Activated CD4-positive, CD25-positive, alpha-beta regulatory T cell treated with anti-CD3 and anti-CD28 coated beads, Interleukin-2, amount 50 U/mL, for 24 hours (primary cell): ENCODE results near the gene DLK1.

Source experiments
- ATAC-seq, 2 donors: fragments of 150-1000 bp; cut with Tn5 transposase; one replicate each; pipeline ENCODE4 v1.10.0; 2021; ENCODE audit warnings: mild to moderate bottlenecking in 1 of 2, moderate library complexity in 1 of 2

Gene DLK1

DNA sequence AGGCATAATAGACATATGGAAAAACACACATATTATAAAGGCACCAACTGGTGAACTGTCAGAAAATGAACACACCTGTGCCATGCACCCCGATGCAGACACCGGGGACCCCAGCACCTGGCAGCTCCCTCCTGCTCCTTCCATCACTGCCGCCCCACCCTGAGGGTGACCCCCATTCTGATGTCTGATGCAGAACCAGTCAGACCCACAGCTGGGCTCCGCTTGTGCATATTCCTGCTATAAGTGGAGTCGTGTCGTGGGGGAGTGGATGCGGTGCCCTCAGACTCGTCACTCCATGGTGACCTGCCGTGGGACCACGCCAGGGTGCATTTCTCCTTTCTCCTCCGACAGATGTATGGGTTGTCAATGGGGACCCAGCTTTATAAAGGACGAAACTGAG, 53.6 kb downstream of the DLK1 start:
- ATAC-seq: no peak

DNA sequence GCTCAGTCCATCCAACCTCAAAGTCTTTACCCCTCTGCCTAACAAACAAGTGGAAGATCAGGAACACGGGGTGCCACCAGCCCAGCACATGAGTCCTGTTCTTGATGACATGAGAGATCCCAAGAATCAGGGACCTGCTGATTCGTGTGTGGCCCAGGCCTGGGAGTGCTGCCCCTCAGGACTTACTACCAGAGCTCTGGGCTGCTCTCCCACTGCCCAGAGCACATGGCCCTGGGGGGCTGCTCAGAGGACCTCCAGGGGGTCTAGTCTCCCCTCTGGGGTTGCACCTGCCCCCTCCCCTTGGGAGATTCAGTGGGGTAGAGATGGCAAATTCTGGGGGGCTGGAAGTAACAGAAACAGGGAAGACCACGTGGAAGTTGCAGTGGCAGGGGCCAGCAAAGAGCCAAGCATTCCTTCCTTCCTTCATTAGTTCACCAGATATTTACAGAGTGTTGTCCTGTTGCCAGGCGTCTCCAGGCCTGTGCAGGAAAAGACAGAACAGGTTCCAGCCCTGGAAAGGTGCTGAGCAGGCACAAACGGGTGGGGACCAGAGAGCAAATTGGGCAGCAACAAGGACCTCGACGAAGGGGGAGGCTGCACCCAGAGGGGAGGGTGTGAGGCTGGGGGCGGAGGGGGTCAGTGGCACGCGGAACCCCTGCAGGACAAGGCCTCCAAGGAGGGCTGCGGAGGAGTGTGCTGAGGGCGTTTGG, 54.1 kb downstream of the DLK1 start:
- no peak for ATAC-seq

DNA sequence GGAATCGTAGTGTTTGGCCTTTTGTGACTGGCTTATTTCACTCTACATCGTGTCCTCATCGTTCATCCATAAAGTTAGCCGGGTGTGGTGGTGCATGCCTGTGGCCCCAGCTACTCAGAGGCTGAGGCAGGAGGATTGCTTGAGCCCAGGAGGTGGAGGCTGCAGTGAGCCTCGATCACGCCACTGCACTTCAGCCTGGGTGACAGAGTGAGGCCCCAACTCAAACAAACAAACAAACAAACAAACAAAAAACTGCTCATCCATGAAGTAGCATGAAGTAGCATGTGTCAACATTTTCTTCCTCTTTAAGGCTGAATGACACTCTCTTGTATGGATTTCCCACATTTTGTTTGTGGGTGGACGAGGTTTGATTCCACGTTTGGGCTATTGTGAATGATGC, 55.3 kb downstream of the DLK1 start:
- no peak for ATAC-seq

DNA sequence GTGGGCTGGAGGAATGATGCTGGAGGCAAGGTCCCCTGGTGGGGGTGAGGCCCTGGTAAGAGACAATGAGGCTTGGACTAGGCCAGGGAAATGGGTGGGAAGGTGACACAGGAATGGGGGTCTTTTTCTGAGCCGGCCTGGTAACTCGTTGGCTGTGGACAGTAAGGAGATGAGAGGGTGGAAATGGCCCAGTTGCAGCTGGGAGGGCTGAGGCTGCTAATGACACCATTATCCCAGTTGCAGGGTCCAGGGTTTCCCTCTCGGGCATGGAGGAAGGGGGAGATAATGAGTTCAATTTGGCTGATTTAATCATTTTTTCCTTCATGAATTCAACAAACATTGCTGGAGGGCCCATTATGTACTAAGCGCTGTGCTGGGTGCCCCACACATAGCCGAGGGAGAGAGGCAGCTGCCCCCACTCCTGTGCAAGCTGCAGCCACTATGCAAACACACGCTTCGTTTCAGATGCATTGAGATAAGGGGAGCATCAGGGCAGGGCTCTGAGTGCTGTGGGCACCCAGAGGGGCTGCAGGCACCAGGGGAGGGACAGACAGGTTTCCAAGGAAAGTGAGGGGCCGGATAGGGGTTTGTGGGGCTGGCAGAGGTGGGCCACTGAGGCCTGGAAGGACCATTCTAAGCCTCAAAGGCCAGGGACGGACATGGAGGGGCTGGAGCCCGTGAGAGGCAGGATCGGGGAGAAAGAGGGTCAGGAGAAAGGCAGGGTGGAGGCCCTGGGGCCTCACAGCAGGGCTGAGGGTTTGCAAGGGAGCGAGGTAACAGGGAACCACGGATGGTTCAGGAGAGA, 56.0 kb downstream of the DLK1 start:
- ATAC-seq: no peak

DNA sequence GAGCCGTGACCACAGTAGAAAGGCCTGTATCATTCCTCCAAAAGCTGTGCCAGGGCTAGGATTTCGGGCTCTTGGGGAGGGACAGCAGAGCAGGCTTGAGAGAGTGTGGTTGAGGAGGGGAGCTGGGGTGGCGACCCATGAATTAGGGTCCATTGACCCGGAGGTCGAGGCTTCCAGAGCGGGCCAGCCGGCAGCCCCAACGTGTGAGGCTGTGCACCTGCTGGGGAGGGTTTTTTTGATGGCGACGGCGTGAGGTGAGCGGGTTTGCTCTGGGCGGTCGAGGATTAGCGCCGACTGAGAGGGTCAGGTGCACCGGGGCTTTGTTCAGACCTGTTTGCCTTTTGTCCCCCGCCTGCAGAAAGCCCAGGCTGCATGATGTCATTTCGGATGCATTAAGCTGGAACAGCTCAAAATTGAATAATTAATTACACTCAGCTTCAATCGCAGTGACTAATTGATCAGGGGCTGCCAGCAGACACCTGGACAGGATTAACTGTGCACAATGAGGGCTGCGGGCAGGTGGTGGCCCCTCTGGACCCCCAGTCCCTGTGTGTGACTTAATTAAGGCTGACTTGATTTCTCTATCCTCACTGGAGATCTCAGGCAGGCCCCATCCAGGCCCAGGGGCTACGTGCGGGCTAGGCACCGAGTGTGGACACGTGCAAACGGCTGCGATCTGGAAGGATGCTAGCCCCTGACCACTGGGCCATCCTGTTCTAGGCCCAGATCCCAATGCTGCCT, 57.1 kb downstream of the DLK1 start:
- ATAC-seq: no peak

DNA sequence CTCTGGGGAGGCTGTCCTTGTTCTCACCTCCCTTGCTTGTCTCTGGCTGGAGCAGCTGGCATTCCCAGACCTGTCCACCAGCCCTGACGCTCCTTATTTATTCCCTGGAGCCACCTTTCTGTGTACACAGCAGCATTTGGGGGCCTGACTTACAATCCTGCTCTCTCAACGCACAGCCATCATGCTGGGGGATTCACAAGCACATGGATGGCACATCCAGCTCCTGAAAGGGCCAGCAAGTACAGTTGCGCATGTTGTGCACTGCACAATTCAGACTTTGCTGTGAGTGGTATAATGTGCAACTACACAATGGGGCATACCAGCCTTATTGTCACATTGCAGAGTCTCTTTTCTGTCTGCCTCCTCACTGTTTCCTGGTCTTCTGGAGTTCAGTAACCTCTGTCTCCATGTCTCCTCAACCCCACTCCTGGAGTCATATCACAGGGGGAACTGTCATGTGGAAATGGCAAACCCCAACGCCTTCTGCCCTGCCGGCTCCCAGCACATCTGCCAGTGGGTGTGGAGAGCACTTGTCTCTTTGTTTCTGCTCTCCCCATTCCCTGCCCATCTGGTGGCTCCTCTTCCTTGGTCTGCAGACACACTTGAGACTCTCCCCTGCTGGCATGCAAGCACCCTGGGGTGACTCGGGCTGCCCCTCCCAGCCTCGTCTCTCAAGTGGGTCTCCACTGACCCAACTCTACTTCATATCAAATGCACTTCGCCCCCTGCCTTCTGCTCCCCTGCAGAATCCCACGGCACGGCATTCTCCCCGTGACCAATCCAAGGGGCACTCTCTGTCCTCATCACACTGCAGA, 58.0 kb downstream of the DLK1 start:
- no peak for ATAC-seq

DNA sequence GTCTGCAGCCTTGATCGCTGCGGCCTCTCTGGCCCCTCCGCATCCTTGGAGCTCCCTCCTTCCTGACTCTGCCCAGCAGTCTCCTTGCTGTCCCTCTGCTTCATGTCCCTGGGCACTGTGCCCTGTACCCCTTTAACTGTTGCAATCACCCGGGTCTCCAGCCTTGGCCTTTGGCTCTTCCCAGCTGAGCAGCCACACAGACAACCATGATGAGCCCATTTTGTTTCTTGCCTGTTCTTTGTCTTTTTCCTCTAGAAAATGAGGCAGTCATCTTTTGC, 58.6 kb downstream of the DLK1 start:
- ATAC-seq: no peak

DNA sequence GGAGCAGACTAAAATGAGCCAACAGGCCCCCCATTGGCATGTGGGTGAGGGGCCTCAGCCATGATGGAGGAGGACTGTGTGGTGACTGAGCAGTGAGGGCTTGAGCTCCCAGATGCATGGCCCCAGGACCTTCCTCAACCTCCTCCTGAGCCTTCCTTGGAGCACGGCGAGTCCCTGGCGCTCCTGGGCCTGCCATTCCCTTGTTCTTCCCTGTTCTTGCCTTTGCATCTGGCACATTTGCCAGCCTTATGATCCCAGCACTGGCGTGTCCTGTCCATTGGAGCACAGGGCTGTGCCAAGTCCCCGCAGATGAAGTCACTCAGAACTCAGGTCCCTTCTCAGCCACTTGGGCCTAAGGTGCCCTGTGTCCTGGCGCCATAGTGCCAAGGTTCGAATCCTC, 58.9 kb downstream of the DLK1 start:
- no peak for ATAC-seq

DNA sequence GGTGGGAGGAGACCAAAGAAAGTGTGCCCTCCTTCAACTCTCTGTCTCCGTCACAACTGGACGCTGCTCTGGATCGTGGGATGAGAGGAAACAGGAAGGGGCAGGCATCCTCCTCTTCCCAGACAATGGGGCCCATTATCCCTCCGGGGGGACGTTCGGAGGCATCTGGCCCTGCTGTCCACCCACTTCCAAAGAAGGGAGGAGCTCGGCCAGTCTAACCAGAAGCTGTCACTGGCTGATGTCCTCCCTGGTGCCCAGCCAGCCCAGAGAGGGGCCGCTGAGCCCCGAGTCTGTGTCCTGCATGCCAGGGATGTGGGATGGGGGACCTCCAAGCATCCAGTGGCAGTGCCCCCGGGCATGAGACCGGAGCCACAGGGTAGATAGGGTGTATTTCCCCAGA, 59.4 kb downstream of the DLK1 start:
- no peak for ATAC-seq

DNA sequence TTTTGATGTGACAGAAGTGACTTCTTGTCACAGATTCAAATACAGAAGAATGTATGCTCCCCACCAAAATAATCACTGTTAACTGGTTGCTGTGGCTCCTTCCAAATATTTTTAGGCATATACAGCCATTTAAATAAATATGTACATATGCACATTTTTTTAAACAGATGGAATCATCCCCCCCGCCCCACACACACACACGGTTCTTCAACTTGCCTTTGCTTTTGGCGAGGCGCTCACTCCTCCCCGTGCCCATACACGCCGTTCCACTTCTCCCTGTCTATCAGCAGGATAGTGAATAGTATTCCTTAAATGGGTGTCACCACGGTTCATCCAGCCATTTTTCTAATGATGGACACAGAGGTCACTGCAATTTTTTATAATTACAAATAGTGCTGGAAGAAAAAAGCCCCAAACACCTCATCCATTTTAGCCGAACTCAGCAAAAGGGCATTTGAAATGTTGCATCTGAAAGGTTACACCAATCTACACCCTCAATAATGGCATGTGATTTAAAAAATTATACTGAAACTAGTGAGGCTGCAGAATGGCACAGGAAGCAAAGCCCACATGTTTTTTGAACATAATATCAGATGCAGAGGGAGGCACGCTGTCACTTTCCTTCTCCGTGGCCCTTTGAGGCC, 60.0 kb downstream of the DLK1 start:
- ATAC-seq: no peak

DNA sequence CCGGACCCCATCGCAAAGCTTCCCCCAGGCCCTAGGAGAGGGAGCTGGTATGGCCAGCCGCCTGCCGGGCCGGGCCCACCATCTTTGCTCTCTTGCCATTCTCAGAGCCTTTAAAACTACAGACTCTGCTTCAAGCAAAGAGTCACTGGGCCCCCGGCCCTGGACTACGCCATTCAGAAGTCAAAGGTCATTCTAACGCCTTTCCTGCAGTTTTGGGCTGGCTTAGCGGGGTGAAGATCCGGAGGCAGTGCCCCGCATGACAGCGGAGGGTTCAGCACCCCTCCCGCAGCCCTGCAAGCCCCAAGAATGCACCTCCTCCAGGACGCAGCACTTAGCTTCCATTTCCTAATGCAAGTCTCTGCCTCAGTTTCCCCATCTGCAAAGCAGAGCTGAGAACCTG, 61.0 kb downstream of the DLK1 start:
- no peak for ATAC-seq
